SW480 (cell line): Measurements from ENCODE around the gene CCK.
"Not testable (repeated sequence)": the region's sequence is repeated elsewhere in the genome, so short reads cannot be mapped to it uniquely, and the experiment has no call there.

Experiments
- DNase-seq: peaks from one replicate; pipeline ENCODE4 v3.0.0-alpha.2; 2016; ENCODE audit warnings: low spot score

CCK gene, protein sequence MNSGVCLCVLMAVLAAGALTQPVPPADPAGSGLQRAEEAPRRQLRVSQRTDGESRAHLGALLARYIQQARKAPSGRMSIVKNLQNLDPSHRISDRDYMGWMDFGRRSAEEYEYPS

DNA sequence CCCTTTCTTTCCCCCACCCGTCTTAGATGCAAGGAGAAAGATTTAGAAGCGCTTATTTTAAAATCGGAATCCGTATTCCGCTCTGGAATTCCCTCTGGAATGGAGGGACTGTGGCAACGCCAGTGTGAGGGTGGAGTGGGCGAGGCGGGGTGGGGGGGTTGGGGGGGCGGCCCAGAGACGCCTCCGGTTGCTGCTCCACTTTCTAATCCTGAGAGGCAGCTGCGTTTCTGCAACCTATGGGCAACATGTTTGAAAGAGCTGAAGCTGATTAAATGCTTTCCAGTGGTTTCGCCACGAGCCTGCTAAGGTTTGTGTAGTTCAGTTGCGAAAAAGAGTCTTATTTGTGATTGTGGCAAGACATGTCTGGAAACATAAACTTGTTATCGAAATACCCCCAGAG lies at the start of gene CCK:
TSS of gene CCK (minus strand) at position 101 of the 400 bp plus-strand sequence. CDS start 2,555 bp downstream, outside the sequence.
- no peak for DNase-seq

DNA sequence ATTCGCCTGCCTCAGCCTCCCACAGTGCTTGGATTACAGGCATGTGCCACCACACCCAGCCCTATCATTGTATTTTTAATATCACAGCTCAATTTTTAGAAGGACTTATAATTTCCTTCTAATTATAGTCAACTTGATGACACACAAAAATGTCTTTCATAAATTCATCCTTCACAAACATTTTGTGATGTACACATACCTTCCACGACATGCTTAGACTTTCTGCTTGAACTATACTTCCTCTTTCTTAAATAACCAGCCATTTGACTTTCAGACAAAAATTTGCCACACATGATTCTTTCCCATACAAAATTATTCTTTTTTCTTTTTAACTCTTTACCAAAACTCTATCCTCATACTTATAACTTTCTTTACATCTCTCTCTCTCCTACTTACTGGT lies 48.4 kb upstream of the CCK start:
- no peak for DNase-seq

- no peak for DNase-seq
Measured at GRCh38 chr3:42308651-42309050, 42.7 kb upstream of the CCK start.

DNA sequence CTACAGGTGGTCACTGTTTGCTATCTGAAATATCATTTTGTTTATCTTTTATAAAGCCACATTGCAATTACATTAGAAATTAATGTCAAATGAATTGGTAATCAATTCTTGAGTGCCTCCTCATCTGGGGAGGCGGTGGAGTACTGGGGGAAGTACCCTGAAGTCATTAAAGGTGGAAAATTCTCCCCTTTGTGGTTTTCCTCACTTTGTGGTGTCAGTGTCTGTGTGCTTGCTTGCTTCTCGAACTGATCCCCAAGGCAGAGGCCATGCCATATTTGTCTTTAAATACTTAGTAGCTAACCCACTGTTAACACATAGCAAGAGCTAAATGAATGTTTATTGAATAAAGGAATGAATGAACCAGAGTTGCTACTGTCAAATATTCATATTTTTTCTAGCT lies 40.5 kb upstream of the CCK start:
- no peak for DNase-seq

- DNase-seq, result no peak
Measured at GRCh38 chr3:42302924-42303634, 37.1 kb upstream of the CCK start.

GRCh38 chr3:42301446-42302175 lies 35.6 kb upstream of the CCK start:
- DNase-seq, result no peak

DNA sequence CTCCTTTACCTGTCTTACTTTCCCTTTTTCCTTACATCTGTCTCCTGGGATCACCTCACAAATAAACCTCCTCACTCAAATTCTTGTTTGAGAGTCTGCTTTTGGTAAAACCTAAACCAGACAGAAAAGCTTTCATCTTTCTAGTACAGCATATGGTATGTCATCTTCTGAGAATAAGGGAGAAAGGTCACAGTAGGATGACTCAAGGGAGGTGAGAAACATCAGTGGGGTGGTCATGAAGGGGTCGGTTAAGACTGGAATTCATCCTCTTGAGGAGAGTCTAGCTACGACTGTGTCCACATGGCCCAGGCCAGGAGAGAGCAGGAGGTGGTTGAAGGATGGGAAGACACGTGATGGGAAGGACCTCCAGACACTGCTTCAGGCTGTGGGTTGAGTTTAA lies 34.8 kb upstream of the CCK start:
- no peak for DNase-seq

GRCh38 chr3:42300013-42300412 lies 34.0 kb upstream of the CCK start:
- peak; percentile 65 for DNase-seq

- no peak for DNase-seq
Measured at GRCh38 chr3:42298259-42298658, 32.3 kb upstream of the CCK start.

DNA sequence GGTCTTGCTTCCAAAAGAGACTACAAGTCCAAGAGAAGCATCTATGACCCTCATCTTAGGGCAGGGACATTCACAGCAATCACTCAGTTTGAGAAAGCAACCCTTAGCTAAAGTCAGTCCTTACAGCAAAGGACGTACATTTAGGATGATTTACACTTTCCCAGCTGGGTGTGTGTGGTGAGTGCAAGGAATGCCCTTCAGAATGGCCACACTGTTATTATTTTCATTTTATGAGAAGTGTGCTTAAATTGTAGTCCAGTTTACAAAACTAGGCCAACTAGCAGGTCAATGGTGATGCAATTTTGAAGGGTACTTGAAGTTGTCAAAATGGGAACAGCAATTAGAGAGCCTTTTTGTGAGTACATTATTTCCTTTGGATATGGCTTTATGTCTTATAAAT lies 26.0 kb upstream of the CCK start:
- DNase-seq, result no peak

DNA sequence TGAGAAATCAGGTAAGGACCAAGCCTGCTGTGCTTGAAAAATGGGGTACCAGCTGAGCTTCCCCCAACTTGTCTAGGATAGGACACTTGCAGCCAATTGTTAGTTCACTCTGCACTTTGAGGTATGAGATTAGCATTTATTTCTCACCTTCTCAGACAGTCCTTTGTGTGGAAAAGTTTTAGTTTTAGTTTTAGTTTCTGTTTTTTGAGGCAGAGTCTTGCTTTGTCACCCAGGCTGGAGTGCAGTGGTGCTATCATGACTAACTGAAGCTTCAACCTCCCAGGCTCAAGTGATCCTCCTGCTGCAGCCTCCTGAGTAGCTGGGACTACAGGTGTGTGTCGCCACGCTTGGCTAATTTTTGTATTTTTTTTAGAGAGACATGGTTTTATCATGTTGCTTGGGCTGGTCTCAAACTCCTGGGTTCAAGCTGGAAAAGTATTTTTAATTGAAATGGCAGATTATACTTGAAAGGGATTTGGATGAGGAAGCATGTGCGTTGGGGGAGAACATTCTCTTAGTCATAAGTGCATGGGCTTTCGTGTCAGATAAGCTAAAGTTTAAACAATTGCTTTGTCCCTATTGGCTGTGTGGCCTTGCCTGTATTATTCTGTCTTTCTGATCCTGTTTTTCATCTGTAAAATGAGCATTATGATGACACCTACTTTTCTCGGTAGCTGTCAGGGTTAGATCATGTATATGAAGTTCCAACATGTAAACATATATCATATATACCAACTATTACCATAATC lies 25.2 kb upstream of the CCK start:
- no peak for DNase-seq

DNA sequence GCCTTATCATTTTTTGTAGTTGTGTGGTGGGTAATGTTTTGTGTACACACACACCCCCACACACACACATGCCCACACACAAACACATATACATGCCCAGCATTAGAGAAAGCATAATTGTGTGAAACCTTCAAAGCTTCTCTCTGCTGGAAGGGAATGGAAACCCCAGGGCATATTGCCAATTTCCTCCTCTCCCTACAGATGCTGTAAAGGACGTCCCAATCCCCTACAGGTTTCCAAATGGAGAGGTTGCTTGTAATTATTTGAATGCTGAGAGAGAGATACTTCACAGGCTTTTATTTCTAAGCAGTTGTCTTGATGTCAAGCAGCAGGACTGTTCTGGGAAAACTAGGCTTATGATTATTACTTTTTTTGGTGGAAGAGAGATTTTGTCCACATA lies 23.0 kb upstream of the CCK start:
- DNase-seq, result no peak

DNA sequence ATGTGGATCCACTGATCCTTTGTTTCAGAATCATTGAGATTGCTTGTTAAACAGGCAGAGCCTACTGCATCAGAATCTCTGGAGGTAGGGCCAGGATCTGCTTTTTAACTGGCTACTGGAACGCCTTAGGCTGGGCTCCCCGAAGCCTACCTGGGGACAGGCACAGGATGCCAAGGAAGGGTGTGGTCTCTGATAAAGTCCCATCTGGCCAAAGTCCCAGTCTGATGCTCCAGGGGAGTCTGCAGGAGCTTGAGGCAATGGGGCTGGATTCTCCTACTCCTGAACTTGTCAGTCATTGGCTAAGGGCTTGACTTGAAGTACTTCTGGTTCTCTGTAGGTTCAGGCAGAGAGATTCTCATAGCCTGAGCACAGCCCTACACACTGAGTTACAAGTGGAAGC lies 22.4 kb upstream of the CCK start:
- DNase-seq, result peak; percentile 23

GRCh38 chr3:42287423-42287822 lies 21.4 kb upstream of the CCK start:
- DNase-seq, result not testable (repeated sequence)

- no peak for DNase-seq
Measured at GRCh38 chr3:42277676-42278075, 11.7 kb upstream of the CCK start.

DNA sequence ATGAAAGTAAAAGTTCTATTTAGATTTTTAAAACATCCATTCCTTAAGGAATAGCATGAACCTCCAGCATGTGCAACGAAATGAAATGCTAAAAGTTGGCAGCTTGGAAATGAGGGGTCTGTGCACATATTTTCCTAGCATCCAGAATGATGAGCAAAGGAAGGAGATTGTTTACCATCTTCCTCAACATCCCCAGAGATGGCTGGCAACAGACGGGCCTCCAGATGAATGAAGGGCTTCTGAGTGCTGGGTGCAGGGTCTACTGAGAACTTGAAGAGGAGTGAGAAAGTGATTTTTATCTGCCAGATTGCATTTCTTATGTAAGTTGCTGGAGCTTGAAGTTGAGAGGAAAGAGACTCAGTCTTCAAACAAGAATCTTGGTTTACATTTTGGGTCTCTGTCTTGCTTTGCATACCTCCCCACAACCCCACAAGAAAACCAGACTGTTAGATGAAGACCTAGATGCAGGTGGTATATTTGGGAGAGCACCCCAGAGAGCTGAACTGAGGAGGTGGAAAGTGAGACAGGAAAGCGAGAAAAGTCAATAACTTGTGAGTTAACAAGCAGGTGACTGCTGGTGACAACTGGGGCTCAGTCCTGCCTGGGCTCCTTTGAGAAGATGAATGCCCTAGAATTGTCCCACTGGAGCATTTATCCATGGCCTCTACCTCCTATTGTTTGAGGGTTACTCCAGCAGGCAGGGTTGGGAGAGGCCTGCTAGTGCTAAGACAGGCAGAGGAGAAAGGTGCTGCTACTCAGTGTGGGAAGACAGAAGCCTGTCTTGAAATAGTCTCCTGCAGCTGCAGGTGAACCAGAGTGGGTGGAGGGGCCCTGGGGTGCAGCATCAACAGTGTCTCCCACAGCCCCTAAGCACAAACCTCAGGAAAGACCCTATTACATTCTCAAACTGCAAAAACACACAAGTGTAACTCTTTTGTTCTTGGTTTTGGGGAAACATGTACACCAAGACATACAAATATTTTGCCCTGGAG lies 10.5 kb upstream of the CCK start:
- no peak for DNase-seq

DNA sequence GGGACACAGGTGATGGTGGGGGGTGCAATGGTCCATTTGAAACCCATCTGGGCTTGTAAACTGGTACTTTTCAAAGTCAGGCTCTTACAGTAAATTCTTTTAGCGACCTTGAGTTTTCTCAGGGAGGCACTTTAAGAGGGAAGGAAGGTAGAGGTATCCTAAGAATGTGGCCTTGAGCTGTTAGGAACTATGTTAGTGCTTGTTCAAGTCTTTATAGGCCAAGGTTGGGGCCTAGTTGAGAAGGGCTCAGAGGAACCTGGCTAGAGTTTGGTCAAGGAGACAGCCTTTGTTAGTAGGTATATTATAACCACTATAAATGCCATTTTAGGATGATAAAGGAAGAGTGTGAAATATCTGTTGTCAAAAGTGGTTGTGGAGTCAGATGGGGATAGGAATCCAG lies 9.2 kb upstream of the CCK start:
- DNase-seq, result no peak

GRCh38 chr3:42274266-42274665 lies 8.3 kb upstream of the CCK start:
- DNase-seq, result no peak

DNA sequence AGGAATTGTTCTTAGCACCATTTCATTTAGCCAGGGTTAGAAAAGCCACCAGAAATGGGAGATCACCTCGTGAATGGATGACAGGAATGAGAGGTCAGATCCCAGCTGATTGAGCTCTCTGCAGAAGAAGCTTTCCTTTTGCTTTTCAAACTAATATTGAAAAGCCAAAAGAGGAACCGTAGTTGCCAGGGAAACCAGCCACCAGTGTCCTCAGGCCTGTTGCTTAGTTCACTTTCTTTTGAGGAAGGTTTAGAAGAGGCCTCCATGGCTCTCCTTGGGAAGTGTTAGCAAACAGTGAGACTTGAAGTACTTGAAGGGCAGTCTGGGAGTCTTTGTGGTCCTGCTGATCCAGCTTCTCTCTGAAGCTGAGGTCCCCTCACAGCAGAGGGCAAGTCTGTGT lies 7.4 kb upstream of the CCK start:
- DNase-seq, result no peak

GRCh38 chr3:42271786-42272185 lies 5.8 kb upstream of the CCK start:
- no peak for DNase-seq

DNA sequence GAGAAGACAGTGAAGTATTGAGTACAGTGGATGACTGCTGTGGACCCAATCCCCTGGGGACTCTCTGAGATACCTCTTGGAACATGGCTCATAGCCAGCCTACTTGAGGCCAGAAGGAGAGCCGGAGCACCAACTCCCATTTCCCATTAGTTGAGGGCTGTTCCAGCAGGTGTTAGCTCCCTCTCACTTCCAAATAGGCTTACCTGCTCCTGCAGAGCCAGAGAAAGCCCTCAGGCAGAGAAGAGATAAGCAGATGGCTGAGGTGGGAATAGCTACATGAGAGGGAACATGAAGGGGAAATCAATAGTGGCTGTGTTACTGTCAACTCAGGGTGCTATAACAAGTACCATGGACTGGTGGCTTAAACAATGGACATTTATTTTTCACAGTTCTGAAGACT lies 4.6 kb upstream of the CCK start:
- no peak for DNase-seq

GRCh38 chr3:42269647-42270046 lies 3.7 kb upstream of the CCK start:
- no peak for DNase-seq
